Effector memory CD8-positive, alpha-beta T cell (primary cell): ENCODE results near the gene SPATA6.

Source experiments
- ATAC-seq: fragments of 150-1000 bp; cut with Tn5 transposase; replicated peaks from 2 replicates; pipeline ENCODE4 v1.10.0; 2021; ENCODE audit warnings: mild to moderate bottlenecking, moderate library complexity
- DNase-seq, 3 experiments: peaks; one replicate each; pipeline ENCODE4 v3.0.0; 2021
- H3K27ac Mint-ChIP-seq, 2 donors: one replicate each; pipeline ENCODE4 v1.8.0; 2022; ENCODE audit warnings: mild to moderate bottlenecking in 2 of 2, mixed read lengths in 2 of 2, moderate library complexity in 2 of 2
- H3K27me3 Mint-ChIP-seq, 2 donors: one replicate each; pipeline ENCODE4 v1.8.0; 2022; ENCODE audit warnings: mixed read lengths in 2 of 2
- H3K36me3 Mint-ChIP-seq: one replicate; pipeline ENCODE4 v1.8.0; 2022; ENCODE audit warnings: mild to moderate bottlenecking, moderate library complexity, mixed read lengths; ENCODE audit not compliant: insufficient read depth
- H3K4me1 Mint-ChIP-seq, 2 donors: one replicate each; pipeline ENCODE4 v1.8.0; 2022; ENCODE audit warnings: low read depth in 2 of 2, mixed read lengths in 2 of 2
- H3K4me3 Mint-ChIP-seq, 2 donors: one replicate each; pipeline ENCODE4 v1.8.0; 2022; ENCODE audit warnings: mild to moderate bottlenecking in 2 of 2, mixed read lengths in 2 of 2, moderate library complexity in 2 of 2
- H3K9me3 Mint-ChIP-seq, 2 donors: one replicate each; pipeline ENCODE4 v1.8.0; 2022; ENCODE audit warnings: mixed read lengths in 2 of 2

The SPATA6 gene

GRCh38 chr1:48250572-48250971 lies 221.4 kb downstream of the SPATA6 start:
- Mint-ChIP-seq H3K36me3 (peaks cover 2% of the 10 kb centered on the region), H3K4me1 (no peaks in the 10 kb centered on the region), H3K27ac (no peak overlapping the region), H3K9me3 (no peaks in the 10 kb centered on the region), H3K27me3 (peaks cover 14 to 27% of the 10 kb centered on the region in 2 donors), H3K4me3 (no peak overlapping the region)
- no peak for ATAC-seq
- no peak for DNase-seq

- no peak overlapping the region for H3K4me3 Mint-ChIP-seq
- H3K4me1 Mint-ChIP-seq, result no peaks in the 10 kb centered on the region
- H3K9me3 Mint-ChIP-seq, result no peaks in the 10 kb centered on the region
- no peak overlapping the region for H3K27ac Mint-ChIP-seq
- peaks cover 14 to 27% of the 10 kb centered on the region in 2 donors for H3K27me3 Mint-ChIP-seq
- ATAC-seq (no peak), DNase-seq (no peak)
- peaks cover 2% of the 10 kb centered on the region for H3K36me3 Mint-ChIP-seq
Observed at GRCh38 chr1:48249868-48250267, 222.1 kb downstream of the SPATA6 start.

- no peaks in the 10 kb centered on the region for H3K9me3 Mint-ChIP-seq
- no peak overlapping the region for H3K4me3 Mint-ChIP-seq
- DNase-seq, result no peak
- H3K27me3 Mint-ChIP-seq, result peaks cover 10 to 27% of the 10 kb centered on the region in 2 donors
- H3K27ac Mint-ChIP-seq, result no peak overlapping the region
- H3K36me3 Mint-ChIP-seq, result peaks cover 2% of the 10 kb centered on the region
- no peaks in the 10 kb centered on the region for H3K4me1 Mint-ChIP-seq
- ATAC-seq, result no peak
Observed at GRCh38 chr1:48248356-48248755, 223.6 kb downstream of the SPATA6 start.

GRCh38 chr1:48246727-48247126 lies 225.3 kb downstream of the SPATA6 start:
- peaks cover 2% of the 10 kb centered on the region for H3K36me3 Mint-ChIP-seq
- no peaks in the 10 kb centered on the region for H3K9me3 Mint-ChIP-seq
- H3K4me3 Mint-ChIP-seq, result no peak overlapping the region
- no peaks in the 10 kb centered on the region for H3K4me1 Mint-ChIP-seq
- ATAC-seq (no peak), DNase-seq (no peak)
- peaks cover 9 to 27% of the 10 kb centered on the region in 2 donors for H3K27me3 Mint-ChIP-seq
- no peak overlapping the region for H3K27ac Mint-ChIP-seq
